Measurements from ENCODE around the gene TM4SF18. TPM values are rescaled to one million over a fixed set of nuclear protein-coding genes. Genes with fewer than 3 reads are reported as not detected.

Gene TM4SF18
- total and polyA plus RNA-seq, 8 donors: 2.4 to 10.6 (median 3.9) TPM

- WGBS, 2 donors: 92 to 96% methylated on average over 3 of the region's 3 CpGs
- Histone ChIP-seq H3K9me3 (no peaks in the 10 kb centered on the region), H3K36me3 (no peaks in the 10 kb centered on the region), H3K27ac (no peak overlapping the region), H3K4me3 (no peak overlapping the region), H3K27me3 (no peaks in the 10 kb centered on the region), H3K4me1 (no peaks in the 10 kb centered on the region)
- TF ChIP-seq CTCF (IDR thresholded peaks at IDR 0.05): no peak
- DNase-seq (no peak), FAIRE-seq (no peak), ATAC-seq (no peak)
- intact Hi-C loops (cut with DNase I): no loop called here
These were observed 13.7 kb downstream of the TM4SF18 start for GRCh38 chr3:149319750-149320149.

GRCh38 chr3:149317072-149317471 is 16.4 kb downstream of the TM4SF18 start:
- Histone ChIP-seq H3K27ac (no peak overlapping the region), H3K4me1 (no peaks in the 10 kb centered on the region), H3K4me3 (no peak overlapping the region), H3K9me3 (no peaks in the 10 kb centered on the region), H3K36me3 (no peaks in the 10 kb centered on the region), H3K27me3 (no peaks in the 10 kb centered on the region)
- ATAC-seq (no peak), FAIRE-seq (no peak), DNase-seq (no peak)
- 92 to 100% methylated on average over 1 of the region's 1 CpG for WGBS, 2 donors
- intact Hi-C loops (cut with DNase I): no loop called here
- no peak for TF ChIP-seq CTCF (IDR thresholded peaks at IDR 0.05)

- Histone ChIP-seq H3K4me3 (no peak overlapping the region), H3K9me3 (no peaks in the 10 kb centered on the region), H3K4me1 (no peaks in the 10 kb centered on the region), H3K36me3 (no peaks in the 10 kb centered on the region), H3K27ac (no peak overlapping the region), H3K27me3 (no peaks in the 10 kb centered on the region)
- ATAC-seq (peak in 1 of 4 donors; percentile 18), DNase-seq (no peak), FAIRE-seq (no peak)
- no peak for TF ChIP-seq CTCF (IDR thresholded peaks at IDR 0.05)
- intact Hi-C loops (cut with DNase I): no loop called here
- WGBS, 2 donors: 70 to 76% methylated on average over 2 of the region's 2 CpGs
These were observed 17.0 kb downstream of the TM4SF18 start for GRCh38 chr3:149316437-149316836.

DNA sequence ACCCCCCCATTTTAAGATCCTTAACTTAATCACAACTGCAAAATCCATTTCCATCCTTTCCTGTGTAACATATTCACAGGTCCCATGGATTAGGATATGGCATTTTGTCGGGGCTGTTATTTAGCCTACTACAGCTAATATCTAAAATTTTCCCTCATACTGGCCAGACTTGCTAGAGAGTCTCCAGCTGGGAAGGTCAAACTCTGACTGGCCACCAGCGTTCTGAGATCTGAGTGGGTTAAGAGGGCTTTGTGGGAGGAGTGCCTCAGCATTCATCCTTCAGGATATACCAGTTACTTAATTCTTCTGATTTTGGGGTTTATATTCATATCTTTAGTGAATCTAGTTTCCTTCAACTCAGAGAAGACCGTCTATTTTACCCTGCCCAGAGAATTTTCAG is 17.7 kb downstream of the TM4SF18 start:
- Histone ChIP-seq H3K27ac (peak overlapping the region in 2 of 4 donors; percentile 41 to 49), H3K36me3 (no peaks in the 10 kb centered on the region), H3K4me3 (no peak overlapping the region), H3K27me3 (no peaks in the 10 kb centered on the region), H3K9me3 (no peaks in the 10 kb centered on the region), H3K4me1 (peaks cover 0 to 4% (median 0%) of the 10 kb centered on the region in 3 donors)
- DNase-seq: no peak
- ATAC-seq: peak in 3 of 4 donors; percentile 11 to 40 (median 39)
- no peak for FAIRE-seq
- no peak for TF ChIP-seq CTCF (IDR thresholded peaks at IDR 0.05)
- WGBS, 2 donors: 64 to 72% methylated on average over 3 of the region's 3 CpGs
- intact Hi-C loops (cut with DNase I): no loop called here

- H3K27me3 ChIP-seq: no peaks in the 10 kb centered on the region
- ATAC-seq: peak in 3 of 4 donors; percentile 55 to 71 (median 61)
- peak overlapping the region in 2 of 4 donors; percentile 41 to 49 for H3K27ac ChIP-seq
- no peak overlapping the region for H3K4me3 ChIP-seq
- 58 to 59% methylated on average over 7 of the region's 7 CpGs for WGBS, 2 donors
- no peaks in the 10 kb centered on the region for H3K36me3 ChIP-seq
- TF ChIP-seq CTCF (IDR thresholded peaks at IDR 0.05): no peak
- H3K4me1 ChIP-seq: peaks cover 0 to 9% (median 0%) of the 10 kb centered on the region in 3 donors
- DNase-seq: no peak
- no peak for FAIRE-seq
- no peaks in the 10 kb centered on the region for H3K9me3 ChIP-seq
- intact Hi-C loops (cut with DNase I): no loop called here
These were observed 18.4 kb downstream of the TM4SF18 start for GRCh38 chr3:149314807-149315578.
